Keratinocyte (primary cell): ENCODE results near the gene FASN. TPM values are rescaled to one million over a fixed set of nuclear protein-coding genes. Genes with fewer than 3 reads are reported as not detected.

Experiments
- DNase-seq: peaks from one replicate; pipeline ENCODE4 v3.0.0-alpha.2; 2011; ENCODE audit warnings: low read depth, missing footprints, low spot score
- FAIRE-seq: peaks from 2 replicates; lab custom pipeline; 2011; peaks lifted over from hg19 to GRCh38; lab: Jason Lieb, UNC
- H2AFZ ChIP-seq: 2 replicates; pipeline ENCODE4 v1.6.0; 2012; ENCODE audit warnings: low read length, control low read depth, inconsistent platforms; ENCODE audit not compliant: control insufficient read depth
- H3K27ac ChIP-seq: 2 replicates; pipeline ENCODE4 v1.5.1; 2011; ENCODE audit warnings: low read length; ENCODE audit not compliant: control insufficient read depth, insufficient read depth
- H3K27me3 ChIP-seq: 3 replicates; pipeline ENCODE4 v1.6.0; 2011; ENCODE audit warnings: low read length; ENCODE audit not compliant: control insufficient read depth, insufficient read depth; ENCODE audit errors: extremely low read depth
- H3K36me3 ChIP-seq, 2 experiments: 2 replicates in 1 of 2; 3 replicates in 1 of 2; pipeline ENCODE4 v1.5.1; 2011; ENCODE audit warnings: low read length in 2 of 2, mild to moderate bottlenecking in 1 of 2; ENCODE audit not compliant: control insufficient read depth in 2 of 2, insufficient read depth in 2 of 2; ENCODE audit errors: extremely low read depth in 1 of 2
- H3K4me1 ChIP-seq: 3 replicates; pipeline ENCODE4 v1.5.1; 2011; ENCODE audit warnings: low read length; ENCODE audit not compliant: control insufficient read depth, insufficient read depth; ENCODE audit errors: extremely low read depth
- H3K4me2 ChIP-seq: 3 replicates; pipeline ENCODE4 v1.6.0; 2011; ENCODE audit warnings: low read depth, low read length; ENCODE audit not compliant: control insufficient read depth, insufficient read depth; ENCODE audit errors: extremely low read depth
- H3K4me3 ChIP-seq, 3 experiments: fragments of 200-600 bp in 1 of 3; sonication (generic) in 1 of 3; 2 replicates in 2 of 3; 3 replicates in 1 of 3; pipeline ENCODE4 v1.5.1; 2011 to 2016; ENCODE audit warnings: low read length in 3 of 3, mild to moderate bottlenecking in 3 of 3, control low read depth in 2 of 3, inconsistent platforms in 1 of 3, low read depth in 1 of 3, mixed read lengths in 1 of 3, mixed run types in 1 of 3, moderate library complexity in 1 of 3; ENCODE audit not compliant: control insufficient read depth in 2 of 3, insufficient read depth in 2 of 3; ENCODE audit errors: extremely low read depth in 1 of 3
- H3K79me2 ChIP-seq: 2 replicates; pipeline ENCODE4 v1.6.0; 2012; ENCODE audit warnings: low read length; ENCODE audit not compliant: control insufficient read depth, insufficient read depth
- H3K9ac ChIP-seq: 3 replicates; pipeline ENCODE4 v1.6.0; 2011; ENCODE audit warnings: low read length; ENCODE audit not compliant: control insufficient read depth, insufficient read depth; ENCODE audit errors: extremely low read depth
- H3K9me1 ChIP-seq: 3 replicates; pipeline ENCODE4 v1.6.0; 2011; ENCODE audit warnings: low read length; ENCODE audit not compliant: control insufficient read depth, insufficient read depth; ENCODE audit errors: extremely low read depth
- H3K9me3 ChIP-seq: 2 replicates; pipeline ENCODE4 v1.5.1; 2012; ENCODE audit warnings: low read depth, low read length; ENCODE audit not compliant: control insufficient read depth
- H4K20me1 ChIP-seq: 3 replicates; pipeline ENCODE4 v1.6.0; 2011; ENCODE audit warnings: low read length; ENCODE audit not compliant: control insufficient read depth, insufficient read depth; ENCODE audit errors: extremely low read depth
- CTCF ChIP-seq, 3 experiments: IDR thresholded peaks in 1 of 3; conservative IDR thresholded peaks in 1 of 3; optimal IDR thresholded peaks in 1 of 3; 2 replicates in 2 of 3; 3 replicates in 1 of 3; pipeline versions ENCODE3 to v1.5.1; 2011; ENCODE audit warnings: low read length in 3 of 3, mild to moderate bottlenecking in 3 of 3, moderate library complexity in 2 of 3, control low read depth in 1 of 3, inconsistent platforms in 1 of 3; ENCODE audit not compliant: insufficient read depth in 2 of 3; ENCODE audit errors: extremely low read depth in 1 of 3
- EZH2 ChIP-seq: IDR thresholded peaks from one replicate; pipeline ENCODE4 v1.6.1; 2012; ENCODE audit warnings: inconsistent platforms, mild to moderate bottlenecking, low read length, moderate library complexity
- dilution Hi-C: fragments of 300-500 bp; cut with MboI; formaldehyde crosslinking; loops from one replicate; pipeline ENCODE4 v1.7.0; 2020; ENCODE audit warnings: low sequenced_read_pairs; ENCODE audit not compliant: extremely low pct_ligation_motif_present
- polyA plus RNA-seq, 5 experiments: library from polyadenylated mRNA; depleted of rRNA in 3 of 5; stranded (reverse) in 3 of 5; stranded (forward) in 1 of 5; unstranded in 1 of 5; fragments of >200 nt; gene quantifications; 1 replicate in 1 of 5; 2 replicates in 3 of 5; 3 replicates in 1 of 5; pipeline versions ENCODE4 v1.2.1 to v1.2.3, GENCODE V29; 2011 to 2012; ENCODE audit warnings: missing spikeins in 2 of 5, low read depth in 1 of 5, low replicate concordance in 1 of 5

The FASN gene
- polyA plus RNA-seq, 1 donor (not counting 4 experiments of a cell fraction or from before 2014, with no cell fraction given), result 44.7 TPM

- FAIRE-seq, result no peak
- dilution Hi-C loops, result no loop called here
- TF ChIP-seq CTCF (optimal IDR thresholded peaks at IDR 0.05 in 1 of 3, IDR thresholded peaks at IDR 0.05 in 1 of 3, conservative IDR thresholded peaks at IDR 0.05 in 1 of 3; ENCODE audit: extremely low read depth in 1 of 3, insufficient read depth in 2 of 3, low read length in 3 of 3) (no peak), EZH2 (no peak)
- Histone ChIP-seq H3K79me2 (peaks cover 16% of the 10 kb centered on the region), H3K9me3 (no peaks in the 10 kb centered on the region), H3K4me3 (no peak overlapping the region), H3K4me2 (no peak overlapping the region), H3K36me3 (peaks cover 0 to 2% of the 10 kb centered on the region in 2 experiments), H3K27ac (no peak overlapping the region), H2AFZ (no peak overlapping the region), H4K20me1 (peaks cover 8% of the 10 kb centered on the region), H3K9me1 (peaks cover 2% of the 10 kb centered on the region), H3K4me1 (peaks cover 39% of the 10 kb centered on the region), H3K27me3 (no peaks in the 10 kb centered on the region), H3K9ac (no peak overlapping the region)
- DNase-seq, result no peak
These were observed 3.3 kb upstream of the FASN start for GRCh38 chr17:82101301-82101715.

GRCh38 chr17:82100502-82101298 is 2.7 kb upstream of the FASN start:
- Histone ChIP-seq H3K36me3 (peaks cover 4% of the 10 kb centered on the region in 2 experiments), H3K79me2 (peaks cover 22% of the 10 kb centered on the region), H3K9me3 (no peaks in the 10 kb centered on the region), H2AFZ (no peak overlapping the region), H3K4me1 (peaks cover 39% of the 10 kb centered on the region), H3K4me2 (peak overlapping the region; percentile 84), H4K20me1 (peaks cover 14% of the 10 kb centered on the region), H3K9me1 (peaks cover 2% of the 10 kb centered on the region), H3K9ac (no peak overlapping the region), H3K27me3 (no peaks in the 10 kb centered on the region), H3K27ac (no peak overlapping the region), H3K4me3 (no peak overlapping the region)
- FAIRE-seq, result no peak
- dilution Hi-C loops, result no loop called here
- no peak for TF ChIP-seq CTCF (optimal IDR thresholded peaks at IDR 0.05 in 1 of 3, IDR thresholded peaks at IDR 0.05 in 1 of 3, conservative IDR thresholded peaks at IDR 0.05 in 1 of 3; ENCODE audit: extremely low read depth in 1 of 3, insufficient read depth in 2 of 3, low read length in 3 of 3)
- no peak for TF ChIP-seq EZH2
- DNase-seq, result no peak
